ENCODE results near the gene ERG. TPM values are rescaled to one million over a fixed set of nuclear protein-coding genes. Genes with fewer than 3 reads are reported as not detected.

The ERG gene
- total and polyA plus RNA-seq, 12 donors: 4.0 to 16.3 (median 11.2) TPM

DNA sequence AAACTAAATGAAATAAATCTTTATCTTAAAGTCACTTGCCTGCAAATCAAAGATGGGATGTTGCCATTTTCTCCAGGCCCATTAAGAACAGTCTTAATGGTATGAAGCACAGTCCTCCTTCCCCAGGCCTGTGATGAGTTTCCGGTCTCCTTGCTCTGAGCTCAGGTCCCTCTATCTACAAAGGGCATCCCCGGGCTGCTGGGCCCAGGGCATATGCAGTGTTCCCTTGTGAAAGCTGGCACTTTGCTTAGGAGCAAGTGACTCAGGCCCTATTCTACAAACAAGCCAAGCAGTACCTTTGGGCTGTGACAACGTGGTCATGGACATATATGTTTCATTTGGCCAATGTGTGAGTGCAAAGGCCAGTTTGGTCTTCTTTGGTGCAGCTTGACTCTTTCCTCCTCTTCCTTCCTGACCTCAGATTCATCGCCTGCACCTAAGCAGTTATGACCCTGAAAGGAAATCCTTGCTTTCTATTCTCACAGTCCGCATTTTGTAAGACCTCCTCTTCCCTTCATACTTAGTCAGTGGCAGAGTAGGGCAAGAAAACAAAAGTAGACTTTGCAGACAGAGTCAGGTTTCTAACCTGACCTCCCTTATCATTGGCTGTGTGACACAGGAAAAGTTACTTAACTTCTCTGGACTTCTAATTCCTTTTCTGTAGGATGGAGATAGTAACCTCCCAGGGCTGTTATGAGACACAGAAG lies 109.5 kb downstream of the ERG start:
- Histone ChIP-seq H3K4me3 (no peak overlapping the region), H3K36me3 (replicated peaks in 1 of 2) (no peaks in the 10 kb centered on the region), H3K27me3 (no peaks in the 10 kb centered on the region), H3K9me3 (replicated peaks in 1 of 3) (no peaks in the 10 kb centered on the region), H3K27ac (no peak overlapping the region), H3K4me1 (replicated peaks in 1 of 2) (no peaks in the 10 kb centered on the region)
- intact Hi-C loops (cut with DNase I): no loop called here
- 60 to 79% (median 64%) methylated on average over 5 of the region's 5 CpGs for WGBS, 4 donors
- TF ChIP-seq, protein P1, sequence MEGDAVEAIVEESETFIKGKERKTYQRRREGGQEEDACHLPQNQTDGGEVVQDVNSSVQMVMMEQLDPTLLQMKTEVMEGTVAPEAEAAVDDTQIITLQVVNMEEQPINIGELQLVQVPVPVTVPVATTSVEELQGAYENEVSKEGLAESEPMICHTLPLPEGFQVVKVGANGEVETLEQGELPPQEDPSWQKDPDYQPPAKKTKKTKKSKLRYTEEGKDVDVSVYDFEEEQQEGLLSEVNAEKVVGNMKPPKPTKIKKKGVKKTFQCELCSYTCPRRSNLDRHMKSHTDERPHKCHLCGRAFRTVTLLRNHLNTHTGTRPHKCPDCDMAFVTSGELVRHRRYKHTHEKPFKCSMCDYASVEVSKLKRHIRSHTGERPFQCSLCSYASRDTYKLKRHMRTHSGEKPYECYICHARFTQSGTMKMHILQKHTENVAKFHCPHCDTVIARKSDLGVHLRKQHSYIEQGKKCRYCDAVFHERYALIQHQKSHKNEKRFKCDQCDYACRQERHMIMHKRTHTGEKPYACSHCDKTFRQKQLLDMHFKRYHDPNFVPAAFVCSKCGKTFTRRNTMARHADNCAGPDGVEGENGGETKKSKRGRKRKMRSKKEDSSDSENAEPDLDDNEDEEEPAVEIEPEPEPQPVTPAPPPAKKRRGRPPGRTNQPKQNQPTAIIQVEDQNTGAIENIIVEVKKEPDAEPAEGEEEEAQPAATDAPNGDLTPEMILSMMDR (IDR thresholded peaks at IDR 0.05): no peak
- no peak for TF ChIP-seq POLR2A (IDR thresholded peaks at IDR 0.05)
- no peak for DNase-seq

DNA sequence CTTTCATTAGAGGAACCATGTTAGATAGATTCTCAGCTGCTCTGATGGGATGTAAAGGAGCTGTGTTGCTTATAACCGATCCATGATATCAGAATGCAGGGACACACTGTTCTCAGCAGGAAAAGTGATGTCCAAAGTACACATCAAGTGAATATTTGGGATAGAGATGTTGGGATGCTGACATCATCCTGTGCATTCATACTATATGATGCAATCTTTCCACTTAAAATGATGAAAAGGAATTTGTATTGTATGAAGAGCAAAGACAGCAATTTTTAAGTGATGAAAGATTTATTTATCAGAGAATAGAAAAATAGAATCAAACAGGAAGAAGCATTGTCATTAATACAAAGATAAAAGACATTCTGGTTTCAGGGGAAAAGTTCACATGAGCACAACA lies 110.1 kb downstream of the ERG start:
- H3K36me3 ChIP-seq (replicated peaks in 1 of 2): no peaks in the 10 kb centered on the region
- no peak overlapping the region for H3K27ac ChIP-seq
- intact Hi-C loops (cut with DNase I): no loop called here
- 63 to 80% (median 68%) methylated on average over 1 of the region's 1 CpG for WGBS, 4 donors
- TF ChIP-seq, protein P1 (IDR thresholded peaks at IDR 0.05): no peak
- no peak for TF ChIP-seq POLR2A (IDR thresholded peaks at IDR 0.05)
- no peak overlapping the region for H3K4me3 ChIP-seq
- no peak for DNase-seq
- H3K27me3 ChIP-seq: no peaks in the 10 kb centered on the region
- H3K9me3 ChIP-seq (replicated peaks in 1 of 3): no peaks in the 10 kb centered on the region
- no peaks in the 10 kb centered on the region for H3K4me1 ChIP-seq (replicated peaks in 1 of 2)

DNA sequence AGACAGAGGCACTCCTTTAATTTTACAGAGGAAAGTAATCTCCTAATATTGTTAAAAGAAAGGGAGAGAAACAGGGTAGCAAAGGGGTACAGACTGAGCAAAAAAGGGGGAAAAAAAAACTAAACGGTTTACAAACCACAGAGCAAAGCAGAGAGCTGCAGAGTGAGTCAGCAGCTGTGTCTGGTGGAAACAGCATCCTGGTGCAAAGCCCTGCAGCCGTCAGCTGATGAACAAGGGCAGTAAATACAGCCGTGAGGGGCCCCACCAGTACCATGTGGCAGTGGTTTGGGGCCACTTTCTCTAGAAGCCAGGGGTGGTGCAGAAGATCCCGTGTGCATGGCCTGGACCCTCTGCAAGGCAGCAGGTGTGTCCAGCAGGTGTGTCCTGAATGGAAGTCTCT lies 111.3 kb downstream of the ERG start:
- intact Hi-C loops (cut with DNase I): no loop called here
- DNase-seq: no peak
- TF ChIP-seq, protein P1 (IDR thresholded peaks at IDR 0.05): no peak
- TF ChIP-seq POLR2A (IDR thresholded peaks at IDR 0.05): no peak
- H3K9me3 ChIP-seq (replicated peaks in 1 of 3): no peaks in the 10 kb centered on the region
- no peaks in the 10 kb centered on the region for H3K27me3 ChIP-seq
- no peaks in the 10 kb centered on the region for H3K36me3 ChIP-seq (replicated peaks in 1 of 2)
- 19 to 65% (median 46%) methylated on average over 3 to 4 of the region's 4 CpGs for WGBS, 4 donors
- no peak overlapping the region for H3K27ac ChIP-seq
- no peak overlapping the region for H3K4me3 ChIP-seq
- no peaks in the 10 kb centered on the region for H3K4me1 ChIP-seq (replicated peaks in 1 of 2)

DNA sequence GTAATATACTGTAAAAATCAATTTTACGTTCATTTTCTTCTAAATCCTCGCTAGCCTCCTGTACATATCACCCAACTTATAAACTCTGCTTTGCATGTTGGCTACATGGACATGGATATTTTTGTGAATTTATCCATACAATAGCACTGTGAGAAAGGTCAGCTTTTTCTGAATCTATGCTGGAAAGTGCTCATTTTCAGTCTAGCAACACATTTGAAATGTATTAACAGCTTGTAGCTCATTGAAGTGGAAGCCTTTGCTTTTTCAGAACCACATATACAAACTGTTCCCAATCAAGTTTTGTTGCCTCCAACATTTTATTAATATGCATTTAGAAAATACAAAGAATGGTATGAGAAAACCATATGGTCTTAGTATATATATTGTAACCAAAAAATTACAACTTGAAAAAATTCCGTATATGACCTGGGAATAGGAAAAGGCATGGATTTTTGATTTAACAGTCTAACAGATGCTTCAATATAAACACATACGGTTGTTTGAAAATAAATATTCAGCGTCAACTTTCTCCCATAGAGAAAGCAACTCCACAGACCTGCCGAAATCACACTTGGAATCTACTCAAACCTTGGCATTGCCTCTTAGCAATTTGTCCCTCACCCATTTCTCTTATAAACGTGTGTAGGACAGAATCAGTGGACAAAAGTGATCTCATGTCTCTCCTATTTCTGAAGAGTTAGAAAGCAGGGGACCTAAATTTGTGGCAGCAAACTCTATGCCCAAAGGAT lies 112.7 kb downstream of the ERG start:
- Histone ChIP-seq H3K36me3 (replicated peaks in 1 of 2) (no peaks in the 10 kb centered on the region), H3K27ac (no peak overlapping the region), H3K4me3 (no peak overlapping the region), H3K27me3 (no peaks in the 10 kb centered on the region), H3K9me3 (replicated peaks in 1 of 3) (no peaks in the 10 kb centered on the region), H3K4me1 (replicated peaks in 1 of 2) (no peaks in the 10 kb centered on the region)
- 78 to 81% (median 78%) methylated on average over 7 of the region's 7 CpGs for WGBS, 4 donors
- intact Hi-C loops (cut with DNase I): no loop called here
- TF ChIP-seq, protein P1 (IDR thresholded peaks at IDR 0.05): no peak
- no peak for TF ChIP-seq POLR2A (IDR thresholded peaks at IDR 0.05)
- no peak for DNase-seq

All from adrenal gland (tissue), 12 donors.